ENCODE results near the gene AP3S2. TPM values are rescaled to one million over a fixed set of nuclear protein-coding genes. Genes with fewer than 3 reads are reported as not detected.

The AP3S2 gene
- polyA plus RNA-seq, 3 donors = 30.8 to 41.2 (median 32.4) TPM

GRCh38 chr15:89829616-89830440 is 64.0 kb downstream of the AP3S2 start:
- H3K4me1 Mint-ChIP-seq = peaks cover 64% of the 10 kb centered on the region
- intact Hi-C loops (cut with micrococcal nuclease) = no loop called here
- no peak overlapping the region for H2AFZ ChIP-seq (ENCODE audit: insufficient read depth, low read depth, low read length, poor library complexity, severe bottlenecking)
- H3K36me3 ChIP-seq (replicated peaks in 1 of 2; ENCODE audit: control insufficient read depth in 1 of 2, insufficient read depth in 2 of 2, low read length in 2 of 2) = peaks cover 23 to 39% of the 10 kb centered on the region in 2 donors
- H3K4me1 ChIP-seq (ENCODE audit: control insufficient read depth in 1 of 2, insufficient read depth in 2 of 2, low read length in 2 of 2) = peaks cover 57 to 70% of the 10 kb centered on the region in 2 donors
- WGBS (ENCODE audit: insufficient coverage) = 90% methylated on average over 11 of the region's 17 CpGs
- peaks cover 48 to 69% of the 10 kb centered on the region in 2 donors for H3K36me3 Mint-ChIP-seq
- DNase-seq = no peak
- peaks cover 1 to 6% (median 5%) of the 10 kb centered on the region in 3 donors for H3K27me3 Mint-ChIP-seq (ENCODE audit: low read depth in 3 of 3)
- no peaks in the 10 kb centered on the region for H3K27me3 ChIP-seq (ENCODE audit: control insufficient read depth in 2 of 2, insufficient read depth in 2 of 2, low read length in 2 of 2)
- H3K79me2 ChIP-seq (ENCODE audit: insufficient read depth, low read length) = no peaks in the 10 kb centered on the region
- no peak overlapping the region for H3K4me3 ChIP-seq (replicated peaks in 1 of 3; ENCODE audit: low read depth in 2 of 3, low read length in 3 of 3)
- H3K4me3 Mint-ChIP-seq = no peak overlapping the region
- TF ChIP-seq CTCF (IDR thresholded peaks at IDR 0.05) = no peak
- H3K9me3 ChIP-seq (replicated peaks in 1 of 2; ENCODE audit: control insufficient read depth in 1 of 2, insufficient read depth in 1 of 2, low read length in 2 of 2) = no peaks in the 10 kb centered on the region
- no peak overlapping the region for H3K4me2 ChIP-seq (replicated peaks; ENCODE audit: extremely low read depth, low read length, poor library complexity, severe bottlenecking)
- H3K27ac Mint-ChIP-seq = peak overlapping the region; percentile 16 to 98 (median 67)
- no peak overlapping the region for H3K27ac ChIP-seq (ENCODE audit: low read depth in 1 of 2, low read length in 2 of 2)
- peaks cover 0 to 2% (median 0%) of the 10 kb centered on the region in 7 donors for H3K9me3 Mint-ChIP-seq
- H3K9ac ChIP-seq (ENCODE audit: insufficient read depth, low read length, poor library complexity, severe bottlenecking) = no peak overlapping the region
- H4K20me1 ChIP-seq (ENCODE audit: insufficient read depth, low read length) = no peaks in the 10 kb centered on the region

GRCh38 chr15:89829161-89829560 is 64.6 kb downstream of the AP3S2 start:
- no peak for TF ChIP-seq CTCF (IDR thresholded peaks at IDR 0.05)
- H3K4me1 Mint-ChIP-seq = peaks cover 64% of the 10 kb centered on the region
- DNase-seq = no peak

More at GRCh38 chr15:89829161-89829560, 64.6 kb downstream of the AP3S2 start:
- Histone ChIP-seq H3K4me3 (replicated peaks in 1 of 3; ENCODE audit: low read depth in 2 of 3, low read length in 3 of 3) (no peak overlapping the region), H3K27ac (ENCODE audit: low read depth in 1 of 2, low read length in 2 of 2) (peak overlapping the region in 1 of 2 donors; percentile 68), H4K20me1 (ENCODE audit: insufficient read depth, low read length) (no peaks in the 10 kb centered on the region), H3K9ac (ENCODE audit: insufficient read depth, low read length, poor library complexity, severe bottlenecking) (no peak overlapping the region), H3K79me2 (ENCODE audit: insufficient read depth, low read length) (no peaks in the 10 kb centered on the region), H3K27me3 (ENCODE audit: control insufficient read depth in 2 of 2, insufficient read depth in 2 of 2, low read length in 2 of 2) (no peaks in the 10 kb centered on the region), H3K36me3 (replicated peaks in 1 of 2; ENCODE audit: control insufficient read depth in 1 of 2, insufficient read depth in 2 of 2, low read length in 2 of 2) (peaks cover 21 to 32% of the 10 kb centered on the region in 2 donors), H3K4me2 (replicated peaks; ENCODE audit: extremely low read depth, low read length, poor library complexity, severe bottlenecking) (peak overlapping the region; percentile 13), H2AFZ (ENCODE audit: insufficient read depth, low read depth, low read length, poor library complexity, severe bottlenecking) (no peak overlapping the region), H3K4me1 (ENCODE audit: control insufficient read depth in 1 of 2, insufficient read depth in 2 of 2, low read length in 2 of 2) (peaks cover 57 to 70% of the 10 kb centered on the region in 2 donors), H3K9me3 (replicated peaks in 1 of 2; ENCODE audit: control insufficient read depth in 1 of 2, insufficient read depth in 1 of 2, low read length in 2 of 2) (no peaks in the 10 kb centered on the region)
- peaks cover 1 to 5% (median 4%) of the 10 kb centered on the region in 3 donors for H3K27me3 Mint-ChIP-seq (ENCODE audit: low read depth in 3 of 3)
- 90% methylated on average over 7 of the region's 8 CpGs for WGBS (ENCODE audit: insufficient coverage)
- H3K27ac Mint-ChIP-seq = peak overlapping the region; percentile 9 to 98 (median 81)
- H3K36me3 Mint-ChIP-seq = peaks cover 41 to 62% of the 10 kb centered on the region in 2 donors
- intact Hi-C loops (cut with micrococcal nuclease) = no loop called here
- H3K9me3 Mint-ChIP-seq = peaks cover 0 to 2% (median 0%) of the 10 kb centered on the region in 7 donors
- H3K4me3 Mint-ChIP-seq = no peak overlapping the region
